Smooth muscle cell of the pulmonary artery (primary cell): ENCODE results near the gene CCL23. TPM values are rescaled to one million over a fixed set of nuclear protein-coding genes. Genes with fewer than 3 reads are reported as not detected.

Source experiments
- total RNA-seq: library from RNA; depleted of rRNA; stranded (reverse); fragments of >200 nt; gene quantifications from 2 replicates; pipeline ENCODE4 v1.2.3, GENCODE V29; 2014

Gene CCL23, protein sequence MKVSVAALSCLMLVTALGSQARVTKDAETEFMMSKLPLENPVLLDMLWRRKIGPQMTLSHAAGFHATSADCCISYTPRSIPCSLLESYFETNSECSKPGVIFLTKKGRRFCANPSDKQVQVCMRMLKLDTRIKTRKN
- total RNA-seq: not detected in 2 replicates

GRCh38 chr17:36017799-36018198 lies at the start of gene CCL23:
TSS of gene CCL23 (minus strand) at chr17:36017972. CDS start at chr17:36017897, 75 bp downstream.

DNA sequence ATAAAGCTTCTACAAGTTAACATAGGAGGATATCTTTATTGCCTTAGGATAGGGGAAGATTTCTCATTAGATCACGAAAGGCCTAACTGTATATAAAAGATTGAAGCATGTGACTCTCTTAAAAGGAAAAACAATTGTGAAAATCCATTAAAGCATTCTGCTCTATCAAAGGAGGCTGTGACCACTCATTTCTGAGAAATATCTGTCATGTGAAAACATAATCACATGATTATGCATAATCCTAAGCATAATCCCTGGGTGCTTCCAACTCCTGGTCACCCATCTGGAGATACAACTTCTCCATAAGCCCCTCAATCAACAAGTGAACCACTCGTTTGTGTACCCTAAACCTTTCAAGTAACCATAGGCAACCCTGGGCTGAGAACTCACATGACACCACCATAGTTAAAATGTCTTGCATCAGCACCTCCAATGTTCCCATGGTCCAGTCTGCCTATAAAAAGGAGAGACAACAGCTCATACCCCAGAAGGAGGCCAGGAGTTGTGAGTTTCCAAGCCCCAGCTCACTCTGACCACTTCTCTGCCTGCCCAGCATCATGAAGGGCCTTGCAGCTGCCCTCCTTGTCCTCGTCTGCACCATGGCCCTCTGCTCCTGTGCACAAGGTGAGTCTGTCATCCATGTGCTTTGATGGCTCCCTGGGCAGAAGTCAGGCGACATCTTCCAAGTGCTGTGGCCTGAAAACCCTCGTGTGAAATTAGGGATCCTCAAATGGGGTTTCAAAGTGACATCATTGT lies 46.2 kb upstream of the CCL23 start, which contains the start of gene CCL18:
CCL18 (plus strand) TSS at position 487 of the 756 bp plus-strand sequence; CDS start at position 558, 71 bp downstream.

DNA sequence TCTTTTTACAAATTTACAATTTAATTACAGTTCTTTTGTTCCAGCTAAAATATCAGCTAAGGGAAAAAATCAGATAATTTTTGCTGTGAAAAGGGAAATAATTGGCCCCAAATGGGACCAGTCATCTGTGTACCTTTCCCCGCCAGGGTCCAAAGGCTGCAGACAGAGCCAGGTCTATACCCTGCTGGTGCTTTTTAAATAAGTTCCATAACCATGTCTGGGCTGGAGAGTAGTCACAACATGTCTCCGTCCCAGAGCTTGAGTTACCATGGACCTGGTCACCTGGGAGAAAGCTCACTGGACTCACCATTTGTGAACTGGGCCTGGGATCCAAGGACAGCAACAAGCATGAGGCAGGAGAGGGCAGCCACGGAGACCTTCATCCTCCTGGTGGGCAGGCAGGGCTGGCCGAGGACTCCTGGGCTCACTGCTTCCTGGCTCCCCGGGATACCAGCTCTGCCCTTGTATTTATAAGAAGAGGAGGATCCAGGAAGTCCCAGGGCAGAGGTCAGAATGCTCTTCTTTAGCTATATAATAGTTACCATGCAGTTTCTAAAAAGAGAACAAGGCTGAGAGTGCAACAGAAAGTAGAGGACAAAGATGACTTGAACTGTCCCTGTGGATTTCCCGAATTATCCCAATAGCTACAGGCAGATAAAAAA lies 16.5 kb downstream of the CCL23 start, which contains the start of gene CCL15:
CCL15 (minus strand) TSS at position 444 of the 662 bp plus-strand sequence; CDS start at position 383, 61 bp downstream.

GRCh38 chr17:35986643-35987042 lies 31.1 kb downstream of the CCL23 start, which contains the start of gene CCL14:
TSS of gene CCL14 (minus strand) at chr17:35986729. CDS start at chr17:35986649, 80 bp downstream.

DNA sequence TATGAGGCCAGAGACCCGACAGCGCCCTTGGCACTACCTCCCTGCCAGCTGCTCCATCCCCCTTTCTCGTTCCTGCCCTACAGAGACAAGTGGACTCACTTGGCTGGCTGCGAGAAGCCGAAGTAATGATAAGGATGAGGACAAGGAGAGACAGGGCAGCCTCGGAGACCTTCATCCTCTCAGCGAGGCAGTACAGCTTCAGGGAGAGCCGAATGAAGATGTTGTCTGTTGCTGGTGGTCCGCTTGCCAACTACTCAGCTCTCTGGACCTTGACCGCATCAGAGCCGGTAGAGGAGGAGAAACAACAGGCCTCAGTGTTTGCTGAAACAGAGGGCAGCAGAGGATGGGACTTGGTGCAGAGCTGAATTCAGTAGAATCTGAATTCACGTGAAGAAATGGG lies 36.5 kb downstream of the CCL23 start, which contains the start of gene CCL16:
CCL16 (minus strand) TSS at position 252 of the 400 bp plus-strand sequence; CDS start at position 175, 77 bp downstream.

Other genes with a start within 250 kb of the CCL23 start
- 0.65 and 1.8 TPM in 2 replicates for gene MMP28, start 222.3 kb downstream of the CCL23 start, total RNA-seq
- gene TAF15, start 208.5 kb downstream of the CCL23 start, total RNA-seq: 109 and 127 TPM in 2 replicates
- not detected in 2 replicates for gene HEATR9, start 149.1 kb downstream of the CCL23 start, total RNA-seq
- 0.07 TPM in 1 of 2 replicates, not detected in the other for gene CCL5, start 137.6 kb downstream of the CCL23 start, total RNA-seq
- gene RDM1, start 87.2 kb downstream of the CCL23 start, total RNA-seq: 0.59 TPM in 1 of 2 replicates, not detected in the other
- gene LYZL6, start 74.3 kb downstream of the CCL23 start, total RNA-seq: not detected in 2 replicates
- gene CCL16, start 36.5 kb downstream of the CCL23 start, total RNA-seq: not detected in 2 replicates
- not detected in 2 replicates for gene CCL14, start 31.2 kb downstream of the CCL23 start, total RNA-seq
- not detected in 2 replicates for gene CCL15, start 16.4 kb downstream of the CCL23 start, total RNA-seq
- not detected in 2 replicates for gene CCL18, start 46.3 kb upstream of the CCL23 start, total RNA-seq
- not detected in 2 replicates for gene CCL3, start 72.2 kb upstream of the CCL23 start, total RNA-seq
- not detected in 2 replicates for gene CCL4, start 85.9 kb upstream of the CCL23 start, total RNA-seq
- 1.5 and 4.9 TPM in 2 replicates for gene TBC1D3B, start 158.7 kb upstream of the CCL23 start, total RNA-seq
- not detected in 2 replicates for gene CCL3L1, start 178.8 kb upstream of the CCL23 start, total RNA-seq
- gene CCL4L2, start 193.1 kb upstream of the CCL23 start, total RNA-seq: 0.13 TPM in 1 of 2 replicates, not detected in the other
- 0.07 and 0.78 TPM in 2 replicates for gene TBC1D3I, start 246.6 kb upstream of the CCL23 start, total RNA-seq